COR-L47 (cell line): Measurements from ENCODE around the gene ZNF330.

ENCODE experiments used
- DNase-seq: peaks from one replicate; lab custom pipeline; 2025; lab: John Stamatoyannopoulos, UW

Gene ZNF330

DNA sequence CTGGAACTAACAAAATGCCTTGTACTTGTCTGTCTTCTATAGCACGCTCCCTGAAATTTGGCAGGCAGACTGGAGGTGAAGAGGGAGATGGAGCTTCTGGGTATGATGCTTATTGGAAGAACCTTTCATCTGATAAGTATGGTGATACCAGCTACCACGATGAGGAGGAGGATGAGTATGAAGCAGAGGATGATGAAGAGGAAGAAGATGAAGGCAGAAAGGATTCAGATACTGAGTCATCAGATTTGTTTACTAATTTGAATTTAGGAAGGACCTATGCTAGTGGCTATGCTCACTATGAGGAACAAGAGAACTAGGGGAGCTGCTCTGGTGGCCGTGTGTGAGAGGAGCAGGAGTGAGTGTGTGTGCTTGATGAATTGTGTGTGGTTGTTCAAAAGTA lies 13.0 kb downstream of the ZNF330 start:
- DNase-seq, result no peak

GRCh38 chr4:141238186-141238585 lies 17.5 kb downstream of the ZNF330 start:
- DNase-seq, result no peak

DNA sequence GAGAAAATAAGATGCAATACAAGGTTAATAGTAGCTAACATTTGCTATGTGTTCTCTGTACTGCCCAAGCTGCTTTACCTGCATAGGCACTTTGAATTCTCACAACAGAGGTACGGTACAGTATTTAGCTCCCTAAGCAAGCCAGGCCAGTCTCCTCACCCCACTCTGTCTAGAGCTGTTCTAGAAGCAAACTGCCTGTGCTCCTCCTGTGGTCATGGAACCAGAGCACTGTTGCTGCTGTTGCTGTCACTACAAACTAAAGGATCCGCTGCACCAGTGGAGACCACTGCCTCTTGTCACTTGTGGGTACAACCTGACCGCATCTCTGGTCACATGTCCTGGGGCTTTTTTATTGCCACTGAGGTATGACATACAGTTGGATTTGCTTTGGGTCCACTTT lies 19.6 kb downstream of the ZNF330 start:
- DNase-seq, result no peak

DNA sequence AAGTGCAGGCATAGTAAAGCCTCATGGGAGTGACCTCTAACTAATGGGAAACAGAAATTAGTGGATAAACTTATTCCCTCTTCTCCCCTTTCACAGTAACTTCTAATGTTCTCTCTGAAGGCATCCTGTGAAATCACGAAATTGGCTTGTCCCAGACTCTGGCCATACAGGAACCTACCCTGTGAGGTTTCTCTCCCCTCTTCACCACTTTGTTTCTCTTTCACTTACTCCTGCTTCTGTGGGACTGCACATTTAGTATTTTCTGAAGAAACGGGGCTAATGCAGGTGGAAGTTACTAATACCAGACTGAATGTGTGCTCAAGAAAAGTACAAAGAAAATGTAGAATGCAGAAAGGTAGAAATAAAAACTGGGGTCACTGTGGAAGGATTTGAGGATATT lies 20.0 kb downstream of the ZNF330 start:
- no peak for DNase-seq

GRCh38 chr4:141241986-141242385 lies 21.3 kb downstream of the ZNF330 start:
- no peak for DNase-seq

- no peak for DNase-seq
Measured at GRCh38 chr4:141244419-141244818, 23.7 kb downstream of the ZNF330 start.

- no peak for DNase-seq
Measured at GRCh38 chr4:141246243-141246642, 25.5 kb downstream of the ZNF330 start.

GRCh38 chr4:141246683-141247429 lies 26.2 kb downstream of the ZNF330 start:
- no peak for DNase-seq

DNA sequence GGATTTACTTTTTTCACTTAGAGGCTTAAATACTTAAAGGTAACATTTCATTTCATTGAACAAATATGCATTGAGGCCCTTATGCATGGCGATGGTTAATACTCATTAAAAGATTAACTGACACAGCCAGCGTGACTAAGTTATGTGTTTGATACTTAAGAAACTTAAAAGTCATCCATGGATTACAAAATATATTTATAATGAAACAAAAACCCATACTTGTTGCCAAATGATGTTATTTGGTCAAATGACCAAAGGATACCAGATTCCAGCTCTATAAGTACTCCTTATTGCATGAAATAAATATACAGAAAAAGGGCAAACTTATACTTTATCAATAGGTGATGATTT lies 26.7 kb downstream of the ZNF330 start:
- no peak for DNase-seq

DNA sequence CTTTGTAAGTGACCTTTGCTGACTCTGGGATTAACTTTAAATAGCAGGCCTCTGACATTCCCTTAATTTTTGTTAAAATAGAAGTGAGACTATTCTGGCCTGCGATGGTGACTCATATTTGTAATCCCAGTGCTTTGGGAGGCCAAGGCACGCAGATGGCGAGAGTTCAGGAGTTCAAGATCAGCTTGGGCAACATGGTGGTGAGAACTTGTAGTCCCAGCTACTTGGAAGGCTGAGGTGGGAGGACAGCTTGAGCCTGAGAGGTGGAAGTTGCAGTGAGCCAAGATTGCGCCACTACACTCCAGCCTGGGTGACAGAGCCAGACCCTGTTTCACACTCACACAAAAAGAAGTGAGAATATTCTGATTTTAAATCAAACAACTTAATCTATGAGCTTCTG lies 27.3 kb downstream of the ZNF330 start:
- no peak for DNase-seq

- no peak for DNase-seq
Measured at GRCh38 chr4:141248486-141248885, 27.8 kb downstream of the ZNF330 start.

DNA sequence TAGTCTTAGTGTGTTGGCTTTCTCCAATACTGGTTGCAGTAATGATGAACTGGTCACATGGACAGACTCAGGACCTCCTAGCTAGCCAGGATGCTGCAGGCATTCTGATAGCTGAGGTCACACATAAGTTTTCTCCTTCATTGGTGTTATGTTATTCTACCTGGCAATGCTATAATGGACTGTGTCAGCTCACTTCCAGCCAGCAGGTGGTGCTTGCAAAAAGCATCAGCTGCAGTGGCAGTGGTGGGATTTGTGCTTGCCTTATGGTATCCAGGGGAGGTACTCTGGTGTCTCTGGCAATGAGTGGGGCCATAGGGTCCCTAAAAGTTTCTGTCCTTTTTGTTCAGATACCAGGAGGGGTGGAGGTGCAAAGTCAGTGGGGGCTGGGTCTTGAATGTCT lies 33.6 kb downstream of the ZNF330 start:
- DNase-seq, result no peak

DNA sequence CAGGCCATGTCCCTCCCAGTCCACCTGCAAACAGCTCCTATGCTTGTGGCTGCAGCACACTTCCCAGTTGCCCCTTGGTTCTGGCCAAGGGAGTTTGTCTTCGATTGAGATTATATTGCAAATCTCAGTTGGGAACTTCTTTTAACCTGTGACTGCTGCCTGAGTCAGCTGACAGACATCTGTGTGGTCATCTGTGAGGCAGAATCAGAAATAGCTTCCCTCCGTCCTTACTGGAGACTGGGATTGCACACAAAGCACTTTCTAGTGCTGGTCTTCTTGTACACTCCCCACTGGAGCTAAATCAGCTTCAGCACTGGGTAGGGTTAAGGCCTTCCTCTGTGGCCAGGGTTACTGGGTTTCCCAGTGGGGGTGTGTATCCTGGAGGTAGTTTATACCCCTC lies 34.3 kb downstream of the ZNF330 start:
- no peak for DNase-seq

DNA sequence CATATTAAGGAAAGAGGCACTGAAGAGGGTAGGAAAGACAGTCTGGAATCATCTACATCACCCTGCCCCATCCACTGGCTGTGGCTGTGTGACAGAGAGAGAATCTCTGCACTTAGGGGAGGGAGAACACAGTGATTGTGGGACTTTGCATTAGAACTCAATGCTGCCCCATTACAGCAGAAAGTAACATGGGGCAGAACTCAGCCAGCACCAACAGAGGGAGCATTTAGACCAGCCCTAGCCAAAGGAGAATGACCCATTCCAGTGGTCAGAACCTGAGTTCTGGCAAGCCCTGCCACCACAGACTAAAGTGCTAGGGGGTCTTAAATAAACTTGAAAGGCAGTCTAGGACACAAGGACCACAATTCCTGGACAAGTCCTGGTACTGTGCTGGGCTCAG lies 37.9 kb downstream of the ZNF330 start:
- DNase-seq, result no peak

- DNase-seq, result no peak
Measured at GRCh38 chr4:141275834-141276233, 55.1 kb downstream of the ZNF330 start.

- DNase-seq, result no peak
Measured at GRCh38 chr4:141283152-141283551, 62.5 kb downstream of the ZNF330 start.

- DNase-seq, result no peak
Measured at GRCh38 chr4:141283563-141283962, 62.9 kb downstream of the ZNF330 start.
